ENCODE results near the gene ZNF778.
A peak's percentile ranks its signal among the peaks of the same experiment; 100 is the strongest.

ZNF778 gene

DNA sequence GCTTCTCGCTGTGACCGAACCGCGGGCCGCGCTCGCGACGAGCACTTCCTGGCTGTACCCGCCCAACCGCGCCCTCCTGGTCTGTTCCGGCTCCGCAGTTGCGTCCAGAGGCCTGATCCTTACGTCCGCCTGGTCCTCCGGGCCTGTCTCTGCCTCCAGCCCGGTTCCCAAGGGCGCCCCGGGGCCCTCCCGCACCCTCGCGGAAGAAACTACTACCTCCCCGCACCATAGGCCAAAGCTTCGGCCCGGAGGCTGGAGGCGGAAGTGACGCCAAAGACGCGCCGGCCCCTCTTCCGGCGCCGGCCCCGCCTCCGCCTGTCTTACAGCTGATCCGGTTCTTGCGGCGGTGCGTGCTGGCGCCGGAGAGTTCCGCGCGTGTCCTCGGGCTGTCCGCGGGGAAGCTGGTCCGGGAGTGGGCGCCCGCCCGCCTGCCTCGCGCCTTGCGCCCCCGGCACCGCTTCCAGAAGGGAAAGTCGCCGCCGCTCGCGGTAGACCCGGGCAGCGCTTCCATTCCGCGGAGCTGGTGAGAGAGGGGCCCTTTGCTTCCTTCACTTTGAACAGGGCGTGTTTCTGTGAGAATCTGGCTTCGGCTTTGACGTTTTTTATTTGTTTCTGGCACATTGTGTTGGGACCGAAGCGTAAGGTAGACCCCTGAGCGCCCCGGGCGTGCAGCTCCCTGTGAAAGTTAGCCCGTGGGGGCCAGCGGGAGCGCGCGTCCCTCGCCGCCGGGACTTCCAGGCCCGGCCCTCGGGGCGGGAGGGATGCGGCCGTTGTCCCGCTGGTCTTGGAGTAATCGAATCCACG is at the start of gene ZNF778:
Gene ZNF778 (plus strand): TSS at position 316 of the 804 bp plus-strand sequence. CDS start 3,425 bp downstream, outside the sequence.
- DNase-seq (ENCODE audit: low read depth in 2 of 2) = peak; percentile 38 to 39

DNA sequence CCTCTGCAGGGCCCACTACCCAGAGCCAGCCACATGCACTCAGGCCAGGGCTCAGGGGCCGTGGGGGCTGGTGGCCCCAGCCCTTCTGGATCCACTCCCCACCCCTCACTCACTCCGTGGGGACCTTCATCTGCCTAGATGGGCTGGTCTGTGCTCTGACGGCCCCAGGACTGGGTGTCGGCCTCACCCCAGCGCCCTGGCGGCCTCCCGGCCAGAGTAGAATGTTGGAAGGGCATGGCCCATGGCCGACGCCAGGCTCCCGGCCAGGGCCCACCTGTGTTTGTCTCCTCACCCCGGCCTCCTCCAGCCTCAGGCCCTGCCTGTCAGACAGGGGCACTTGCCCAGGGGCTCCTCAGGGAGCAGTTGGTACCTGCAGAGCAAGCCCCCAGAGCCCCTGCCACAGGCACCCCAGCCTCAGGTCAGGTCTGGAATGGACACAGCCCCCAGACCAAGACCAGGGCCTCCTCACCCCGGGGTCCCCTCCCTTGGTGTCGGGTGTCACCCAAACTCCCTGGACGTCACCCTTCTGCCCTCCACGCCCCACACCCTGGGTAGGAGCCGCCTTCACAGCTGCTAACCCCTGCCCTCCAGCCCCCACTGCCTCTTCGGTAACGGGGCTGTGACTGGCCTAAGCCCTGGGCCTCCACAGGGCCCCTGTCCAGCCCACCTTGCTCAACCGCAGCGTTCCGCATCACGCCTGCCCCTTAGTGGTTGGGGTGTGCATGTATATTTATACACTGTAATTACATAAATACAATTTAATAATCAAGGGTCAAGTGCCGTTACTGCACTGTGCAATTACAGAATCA is 48.9 kb upstream of the ZNF778 start:
- DNase-seq (ENCODE audit: low read depth in 2 of 2) = no peak

DNA sequence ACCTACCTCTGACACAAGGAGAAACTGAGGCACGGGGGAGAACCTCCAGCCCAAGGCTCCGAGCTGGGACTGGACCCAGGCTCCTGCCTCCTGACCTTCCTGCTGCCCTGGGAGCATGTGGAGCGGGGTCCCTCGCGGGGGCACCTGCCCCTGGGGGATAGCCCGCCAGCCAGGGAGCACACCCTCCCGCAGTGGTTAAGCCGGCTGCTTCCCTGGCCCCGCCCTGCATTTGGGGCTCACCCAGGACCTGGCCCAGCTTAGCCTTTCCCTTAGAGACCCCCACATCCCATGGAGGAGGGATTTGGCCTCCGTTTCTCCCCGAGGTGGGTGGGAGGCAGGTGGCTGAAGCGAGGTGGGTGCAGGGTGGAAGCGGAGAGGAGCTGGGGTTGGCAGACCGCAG is 47.7 kb upstream of the ZNF778 start:
- no peak for DNase-seq (ENCODE audit: low read depth in 2 of 2)

DNA sequence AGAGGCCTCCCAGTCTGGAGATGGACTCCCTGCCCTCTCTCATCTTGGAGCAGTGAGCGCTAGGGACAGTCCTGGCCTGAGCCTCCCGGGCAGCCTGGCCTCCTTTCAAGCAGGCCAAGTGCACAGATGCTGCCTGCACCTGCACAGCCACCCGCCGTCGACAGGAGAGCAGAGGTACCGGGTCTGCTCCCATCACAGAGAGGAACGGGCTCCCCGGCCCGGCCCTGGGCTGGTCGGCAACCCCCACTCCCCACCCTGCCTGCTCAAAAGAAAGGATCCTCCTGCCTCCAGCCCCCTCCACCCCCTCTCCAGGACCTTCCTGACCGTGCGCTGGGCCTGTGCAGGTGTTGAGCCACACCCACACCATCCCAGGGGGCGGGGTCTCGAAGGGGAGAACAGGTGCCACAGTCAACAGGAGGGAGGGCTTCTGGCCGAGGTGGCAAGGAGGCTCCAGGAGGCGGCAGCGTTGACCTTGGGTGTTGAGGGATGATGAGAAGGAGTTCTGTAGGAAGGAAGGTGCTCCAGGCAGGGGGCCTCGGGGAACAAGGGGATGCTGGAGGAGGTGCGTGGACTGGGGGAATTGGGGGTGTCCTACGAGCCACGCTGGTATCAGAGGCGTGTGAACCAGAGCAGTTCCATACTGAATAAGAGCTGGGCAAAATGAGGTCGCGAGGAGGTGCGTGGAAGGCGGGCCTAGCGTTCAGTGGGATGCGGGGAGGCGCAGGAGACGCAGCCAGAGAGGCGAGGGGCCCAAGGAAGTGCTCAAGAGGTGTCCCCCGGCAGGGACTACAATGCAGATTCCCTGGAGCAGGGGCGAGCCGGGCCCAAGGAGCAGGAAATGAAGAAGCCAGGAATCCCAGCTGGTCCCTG is 46.9 kb upstream of the ZNF778 start:
- no peak for DNase-seq (ENCODE audit: low read depth in 2 of 2)

DNA sequence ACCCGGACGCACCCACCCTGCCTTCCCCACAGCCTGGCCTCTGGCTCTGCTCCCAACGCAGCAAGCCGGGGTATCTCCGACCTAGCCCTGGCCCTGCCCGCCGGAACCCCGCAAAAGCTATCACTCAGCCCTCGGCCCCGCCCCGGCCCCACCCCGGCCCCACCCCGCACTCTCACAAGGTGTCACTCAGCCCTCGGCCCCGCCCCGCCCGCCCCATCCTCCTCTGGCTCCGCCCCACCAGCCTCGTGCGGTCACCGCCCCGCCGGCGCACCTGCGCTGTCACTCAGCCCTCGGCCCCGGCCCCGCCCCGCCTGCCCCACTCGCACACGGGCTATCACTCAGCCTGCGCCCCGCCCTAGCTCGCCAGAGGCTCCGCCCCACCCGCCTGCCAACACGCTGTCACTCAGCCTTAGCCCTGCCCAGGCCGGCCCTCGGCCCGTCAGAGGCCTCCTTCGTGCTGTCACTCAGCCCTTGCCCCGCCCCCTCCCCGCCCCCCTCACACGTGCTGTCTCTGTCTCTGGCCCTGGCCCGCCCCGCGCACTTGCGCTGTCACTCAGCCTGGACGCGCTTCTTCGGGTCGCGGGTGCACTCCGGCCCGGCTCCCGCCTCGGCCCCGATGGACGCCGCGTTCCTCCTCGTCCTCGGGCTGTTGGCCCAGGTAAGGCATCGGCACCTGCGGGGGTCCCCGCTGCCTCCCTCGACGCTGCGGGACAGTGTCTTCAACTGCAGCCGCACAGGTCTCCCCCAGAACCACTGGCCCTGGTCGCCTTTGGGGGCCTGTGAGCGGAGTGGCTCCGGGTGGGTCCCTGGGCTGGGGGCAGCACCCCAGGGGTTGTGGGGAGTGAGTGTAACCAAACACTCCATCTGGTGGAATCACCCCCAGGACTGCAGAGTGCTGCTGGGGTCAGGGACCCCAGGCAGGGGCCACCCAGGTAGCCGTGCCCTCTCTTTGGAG is 46.0 kb upstream of the ZNF778 start, which contains the start of gene CDH15:
Gene CDH15 (plus strand): TSS at position 533 of the 955 bp plus-strand sequence. CDS start 84 bp downstream, at position 617.
- peak; percentile 32 to 37 for DNase-seq (ENCODE audit: low read depth in 2 of 2)

DNA sequence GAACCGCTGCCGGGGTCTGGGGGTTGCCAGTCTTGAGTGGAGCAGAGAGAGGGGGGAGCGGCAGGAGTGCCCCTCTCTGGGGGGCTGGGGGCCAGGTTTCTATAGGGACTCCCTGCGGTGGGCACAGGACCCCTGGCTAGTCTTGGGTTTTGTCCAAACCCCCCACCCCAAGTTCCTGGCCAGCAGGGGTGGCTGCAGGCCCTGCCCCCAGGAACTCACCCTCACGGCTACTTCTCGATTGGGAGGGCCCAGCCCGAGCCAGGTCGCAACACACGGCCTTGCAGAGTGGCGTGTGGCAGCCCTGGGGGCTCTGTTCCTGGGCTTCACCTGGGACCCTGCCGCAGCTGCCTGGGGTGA is 45.4 kb upstream of the ZNF778 start:
- DNase-seq (ENCODE audit: low read depth in 2 of 2) = no peak

DNA sequence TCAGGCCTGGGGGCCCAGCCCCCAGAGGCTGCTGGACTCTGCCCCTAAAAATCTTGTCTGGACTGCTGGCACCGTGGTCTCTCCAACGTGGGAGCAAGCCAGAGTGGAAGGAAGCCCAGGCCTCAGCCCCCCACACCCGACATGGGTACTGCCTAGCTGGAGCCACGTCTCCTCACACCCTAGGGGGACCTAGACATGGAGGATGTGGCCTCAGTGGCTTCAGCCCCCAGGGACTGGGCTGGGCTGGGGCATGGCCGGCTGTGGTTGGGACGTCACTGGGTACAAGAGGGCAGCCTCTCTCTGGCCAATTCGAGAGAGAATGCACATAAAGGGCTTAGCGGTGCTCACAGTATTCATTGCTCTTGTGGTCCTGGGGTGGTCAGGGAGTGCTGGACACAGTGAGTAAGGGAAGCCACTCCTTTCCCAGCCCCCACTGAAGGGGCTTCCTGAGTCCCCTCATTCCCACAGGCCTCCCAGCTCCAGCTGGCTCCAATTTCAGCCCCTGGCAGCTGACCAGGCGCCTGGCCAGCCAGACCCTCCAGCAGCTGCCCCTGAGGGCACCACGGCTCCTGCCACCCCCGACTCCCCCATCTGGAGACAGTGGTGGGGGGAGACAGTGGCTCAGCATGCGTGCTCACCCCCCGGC is 44.9 kb upstream of the ZNF778 start:
- no peak for DNase-seq (ENCODE audit: low read depth in 2 of 2)

DNA sequence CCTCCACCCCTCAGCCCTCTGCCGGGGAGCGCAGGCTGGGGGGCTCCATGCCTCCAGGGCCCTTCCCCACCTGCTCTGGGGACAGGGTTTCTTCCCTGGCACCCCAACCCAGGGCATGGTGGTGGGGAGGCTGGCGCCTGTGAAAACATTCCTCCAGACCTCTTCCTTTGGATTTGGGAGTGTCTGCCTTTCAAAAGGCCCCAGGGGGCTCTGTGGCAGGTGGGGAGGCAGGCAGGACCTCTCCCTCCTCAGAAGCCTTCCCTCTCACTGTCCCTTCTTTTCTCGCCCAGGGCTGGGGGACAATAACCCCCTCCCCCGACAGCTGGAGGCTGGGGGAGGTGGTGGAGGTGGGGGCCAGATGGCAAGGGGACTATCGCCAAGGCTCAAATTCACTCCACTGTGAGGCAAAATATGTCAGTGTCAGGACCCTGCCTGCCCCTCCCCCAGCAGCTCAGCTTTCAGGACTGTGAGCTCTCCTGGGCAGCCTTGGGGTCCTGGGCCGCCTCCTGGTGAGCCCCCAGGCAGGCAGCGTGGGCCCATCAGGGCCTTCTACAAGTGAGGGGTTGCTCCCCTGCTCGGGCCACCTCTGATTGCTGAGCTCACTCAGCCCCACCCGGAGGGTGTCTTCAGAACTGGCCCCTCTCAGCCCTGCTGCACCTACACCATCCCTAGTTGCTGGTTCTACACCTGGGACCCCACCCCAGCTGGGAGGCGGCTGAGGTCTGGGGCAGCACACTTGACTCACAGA is 44.2 kb upstream of the ZNF778 start:
- DNase-seq (ENCODE audit: low read depth in 2 of 2) = no peak

DNA sequence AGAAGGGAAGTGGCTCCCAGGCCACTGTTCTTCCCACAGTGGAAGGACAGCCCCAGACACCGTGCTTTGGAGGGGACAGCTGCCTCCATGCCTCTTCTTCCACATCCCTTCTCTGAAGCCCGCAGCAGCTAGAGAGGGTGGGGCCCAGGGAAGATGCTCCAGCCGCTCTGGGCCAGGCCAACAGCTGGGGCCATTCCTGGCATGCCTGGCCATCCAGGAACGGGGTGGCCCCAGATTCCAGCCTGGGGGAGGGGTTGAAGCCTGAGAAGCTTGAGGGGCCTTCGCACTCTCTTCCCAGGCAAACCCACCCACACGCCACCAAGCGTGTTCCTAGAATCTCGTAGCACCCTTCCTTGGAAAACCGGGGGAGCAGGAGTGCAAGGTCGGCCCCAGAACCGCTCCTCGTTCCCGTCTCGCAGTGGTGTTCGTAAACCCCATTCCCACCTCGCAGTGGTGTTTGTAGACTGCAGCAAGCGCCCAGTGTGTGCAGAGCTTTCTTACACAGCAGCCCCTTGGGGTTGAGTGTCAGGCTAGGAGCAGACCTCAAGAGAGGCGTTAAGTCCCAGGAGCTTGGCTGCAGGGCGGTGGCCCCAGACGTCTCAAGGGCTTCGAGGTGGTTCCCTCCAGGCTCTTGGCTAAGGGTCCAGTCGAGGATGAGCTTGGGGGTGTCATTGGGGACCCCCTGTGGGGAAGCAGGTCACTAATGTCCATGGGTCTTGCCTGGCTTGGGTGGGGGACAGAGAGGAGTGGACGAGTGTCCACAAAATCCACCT is 43.3 kb upstream of the ZNF778 start:
- no peak for DNase-seq (ENCODE audit: low read depth in 2 of 2)

DNA sequence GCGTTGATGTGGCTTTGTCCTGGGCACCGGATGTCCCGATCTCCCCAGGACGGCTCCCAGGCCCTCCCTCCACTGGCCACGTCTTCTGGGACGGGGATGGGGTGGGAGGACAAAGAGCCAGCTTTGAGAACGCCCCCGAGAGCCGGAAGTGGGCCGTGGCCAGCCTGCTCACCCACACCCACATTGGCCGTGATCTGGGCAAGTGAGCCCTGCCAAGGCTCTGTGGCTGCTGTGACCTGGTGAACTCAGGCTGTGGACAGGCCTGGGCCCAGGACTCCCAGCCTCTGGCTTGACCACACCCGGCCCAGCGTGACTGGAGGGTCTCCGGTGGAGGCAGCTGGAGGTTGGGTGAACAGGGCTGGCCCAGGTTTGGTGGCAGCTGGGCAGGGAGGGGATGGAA is 42.6 kb upstream of the ZNF778 start:
- no peak for DNase-seq (ENCODE audit: low read depth in 2 of 2)

DNA sequence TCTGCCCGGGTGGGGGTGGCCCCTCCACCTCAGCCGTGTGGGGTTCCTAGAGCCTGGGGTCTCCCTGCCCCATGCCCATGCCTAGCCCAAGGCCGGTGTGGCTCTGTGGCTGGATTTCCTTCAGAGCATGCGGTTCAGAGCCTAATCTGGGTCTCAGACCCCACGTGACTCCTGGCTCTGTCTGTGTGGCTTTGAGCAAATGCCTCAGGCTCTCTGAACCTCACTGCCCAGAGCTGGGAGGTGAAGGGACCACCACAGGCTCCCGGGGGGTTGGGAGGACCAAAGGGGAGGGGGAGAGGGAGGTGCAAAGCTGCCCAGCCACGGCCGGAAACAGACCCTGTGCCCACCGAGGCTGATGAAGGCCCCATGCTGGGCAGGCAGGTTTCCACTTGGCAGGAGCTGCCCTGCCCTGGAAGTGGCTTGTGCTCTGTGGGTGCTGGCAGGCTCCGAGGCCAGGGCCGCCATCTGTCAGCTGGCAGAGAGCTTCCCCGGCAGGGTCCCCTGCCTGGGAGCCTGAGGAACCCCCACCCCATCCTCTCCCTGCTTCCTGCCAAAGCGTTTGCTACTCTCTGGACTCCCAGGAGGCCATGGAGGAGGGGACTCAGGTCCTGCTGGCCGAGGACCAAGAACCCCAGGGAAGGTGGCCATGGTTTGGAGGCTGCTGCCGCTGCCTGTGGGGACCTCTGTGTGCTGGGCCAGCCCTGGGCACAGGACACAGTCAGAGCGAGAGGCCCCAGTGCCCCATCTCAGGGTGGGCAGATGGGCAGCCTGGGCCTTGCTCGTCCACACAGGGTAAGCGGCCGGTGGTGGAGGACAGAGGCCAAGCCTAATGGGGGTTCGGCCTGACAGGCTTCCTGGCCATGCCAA is 42.0 kb upstream of the ZNF778 start:
- no peak for DNase-seq (ENCODE audit: low read depth in 2 of 2)

DNA sequence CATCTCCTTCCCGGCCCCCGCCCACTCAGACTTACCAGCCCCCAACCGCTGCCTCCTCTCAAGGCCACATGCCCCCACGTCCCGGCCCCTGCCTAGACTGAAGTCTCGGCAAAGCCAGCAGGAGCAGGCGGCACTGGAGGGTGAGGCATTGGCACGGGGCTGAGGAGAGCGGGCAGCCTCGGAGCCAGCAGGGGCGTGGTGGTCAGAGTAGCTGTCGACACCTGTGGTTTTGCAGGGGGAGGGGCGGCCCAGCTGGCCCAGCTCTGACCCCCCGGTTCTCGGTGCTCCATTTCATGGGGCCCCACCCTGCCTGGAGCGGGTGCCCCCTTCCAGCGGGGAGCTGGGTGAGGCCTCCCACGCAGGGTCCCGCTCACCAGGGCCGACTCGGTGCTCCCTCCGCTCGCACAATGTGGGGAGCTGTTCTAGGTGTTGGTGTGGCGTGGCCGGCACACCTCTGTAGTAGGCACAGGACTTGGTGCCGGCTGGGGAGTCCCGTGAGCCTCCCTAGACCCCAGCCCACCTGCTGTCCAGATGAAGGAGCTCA is 41.3 kb upstream of the ZNF778 start:
- no peak for DNase-seq (ENCODE audit: low read depth in 2 of 2)

DNA sequence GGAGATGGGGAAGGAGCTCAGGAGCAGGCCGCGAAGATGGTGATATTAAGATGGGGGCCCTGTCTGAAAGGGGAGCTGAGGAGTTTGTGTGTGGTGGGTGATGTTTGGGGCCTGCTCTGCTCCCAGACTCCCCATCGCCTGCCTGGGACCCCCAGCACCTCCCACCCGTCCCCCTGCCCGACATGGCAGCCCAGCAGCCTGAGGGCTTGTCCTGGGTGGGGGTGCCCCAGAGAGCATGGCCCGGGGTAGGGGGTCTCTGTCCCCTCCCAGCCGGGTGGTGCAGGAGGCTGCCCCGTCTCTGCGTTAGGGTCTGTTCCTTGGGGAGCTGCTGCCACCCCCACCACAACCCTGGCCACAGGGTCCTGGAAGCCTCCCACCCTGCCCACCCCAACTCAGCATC is 40.8 kb upstream of the ZNF778 start:
- no peak for DNase-seq (ENCODE audit: low read depth in 2 of 2)

DNA sequence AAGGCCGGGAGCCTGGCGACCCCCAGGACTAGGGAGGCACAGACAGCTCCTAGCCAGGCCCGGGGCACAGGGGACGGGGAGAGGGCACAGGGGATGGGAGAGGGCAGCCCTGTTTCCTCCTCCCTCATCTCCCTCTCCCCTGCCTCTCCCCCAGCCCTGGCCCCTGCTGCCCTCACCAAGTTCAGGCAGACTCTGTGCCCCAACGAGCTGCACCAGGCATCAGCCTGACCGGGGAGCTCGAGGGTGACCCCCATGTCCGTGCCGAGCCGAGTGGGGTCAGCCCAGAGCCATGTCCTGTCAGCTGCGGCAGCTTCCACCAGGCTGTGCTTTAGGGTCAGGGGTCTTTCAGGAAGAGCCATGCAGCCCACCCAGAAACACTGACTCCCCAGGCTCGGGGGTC is 40.0 kb upstream of the ZNF778 start:
- DNase-seq (ENCODE audit: low read depth in 2 of 2) = no peak

DNA sequence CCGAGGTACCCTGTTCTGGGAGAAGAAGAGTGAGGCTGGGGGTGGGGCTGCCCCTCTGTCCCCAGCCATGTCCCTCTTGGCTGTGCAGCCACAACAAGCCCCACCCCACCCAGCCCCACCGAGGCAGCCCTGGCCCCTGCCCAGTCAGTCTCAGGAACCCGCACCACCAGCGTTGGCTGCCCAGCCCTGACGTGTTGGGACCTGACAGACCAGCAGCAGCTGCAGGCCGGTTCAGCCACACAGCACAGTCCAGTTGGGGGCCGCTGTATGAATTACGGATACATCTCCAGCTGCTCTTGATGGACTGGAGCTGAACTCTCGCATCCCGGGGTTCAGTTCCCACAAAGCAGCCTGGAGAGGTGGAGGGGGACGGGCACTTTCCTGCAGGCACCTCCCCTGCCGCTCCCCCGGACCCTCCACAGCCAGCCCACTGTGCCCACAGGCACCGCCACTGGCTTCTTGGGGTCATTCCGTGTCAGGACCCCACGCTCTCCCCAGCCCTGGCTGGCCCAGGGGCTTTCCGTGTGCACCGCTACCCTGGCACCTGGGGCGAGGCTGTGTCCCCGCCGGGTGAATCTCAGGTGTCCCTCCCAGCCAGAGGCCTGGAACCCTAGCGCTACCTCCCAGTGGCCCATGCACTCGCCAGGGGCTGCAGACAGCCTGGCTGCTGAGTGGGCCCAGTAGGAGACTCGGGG is 38.9 kb upstream of the ZNF778 start:
- DNase-seq (ENCODE audit: low read depth in 2 of 2) = no peak

DNA sequence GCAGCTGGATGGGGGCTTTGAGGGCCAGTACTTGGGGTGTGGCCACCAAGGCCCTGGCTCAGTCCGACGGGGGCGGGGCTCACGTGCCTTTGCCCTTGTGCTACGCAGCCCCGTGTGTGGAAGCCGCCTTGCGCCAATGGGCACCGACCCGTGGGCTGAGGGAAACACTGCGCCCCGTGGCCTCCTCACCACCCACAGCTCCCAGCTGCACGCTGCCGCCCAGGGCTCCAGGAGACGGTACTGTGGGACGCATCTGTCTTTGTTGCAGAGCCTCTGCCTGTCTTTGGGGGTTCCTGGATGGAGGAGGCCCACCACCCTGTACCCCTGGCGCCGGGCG is 38.4 kb upstream of the ZNF778 start:
- DNase-seq (ENCODE audit: low read depth in 2 of 2) = no peak

DNA sequence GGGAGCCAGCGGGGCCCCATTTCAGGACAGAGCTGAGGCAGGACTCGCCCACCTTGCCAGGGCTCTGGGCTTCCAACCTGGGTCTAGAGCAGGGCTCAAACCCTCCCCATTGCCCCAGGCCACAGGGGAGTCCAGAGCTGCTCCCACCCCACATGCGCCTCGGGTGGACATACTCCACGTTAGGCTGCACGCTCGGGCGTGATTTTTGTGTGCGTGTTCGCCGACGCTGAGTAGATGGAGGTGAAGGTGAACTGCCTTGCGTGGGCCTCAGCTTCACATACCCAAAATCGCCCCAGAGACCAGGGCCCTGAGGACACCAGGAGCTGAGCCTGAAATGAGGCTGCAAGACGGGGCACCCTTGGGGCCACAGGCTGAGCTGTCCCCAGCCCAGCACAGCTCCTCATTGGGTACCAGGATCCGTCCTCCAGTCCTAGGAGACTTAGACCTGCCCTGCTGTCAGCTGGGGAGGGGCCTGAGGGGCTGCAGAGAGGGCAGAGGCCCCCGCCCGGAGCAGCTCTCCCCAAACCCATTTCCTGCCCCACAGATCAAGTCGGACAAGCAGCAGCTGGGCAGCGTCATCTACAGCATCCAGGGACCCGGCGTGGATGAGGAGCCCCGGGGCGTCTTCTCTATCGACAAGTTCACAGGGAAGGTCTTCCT is 37.7 kb upstream of the ZNF778 start:
- DNase-seq (ENCODE audit: low read depth in 2 of 2) = no peak
